Head of caudate nucleus (tissue), 42 donors: ENCODE data around the gene RAB3B.

ENCODE experiments used
- DNase-seq, 42 donors: peaks; one replicate each; pipeline versions ENCODE4 v3.0.0 to v3.0.0-alpha.2; 2020 to 2021; ENCODE audit warnings: mixed read lengths in 7 of 42
- intact Hi-C: fragments of 100-400 bp; cut with DNase I; formaldehyde crosslinking; loops from one replicate; pipeline ENCODE4 v1.15.0; 2022

The RAB3B gene

DNA sequence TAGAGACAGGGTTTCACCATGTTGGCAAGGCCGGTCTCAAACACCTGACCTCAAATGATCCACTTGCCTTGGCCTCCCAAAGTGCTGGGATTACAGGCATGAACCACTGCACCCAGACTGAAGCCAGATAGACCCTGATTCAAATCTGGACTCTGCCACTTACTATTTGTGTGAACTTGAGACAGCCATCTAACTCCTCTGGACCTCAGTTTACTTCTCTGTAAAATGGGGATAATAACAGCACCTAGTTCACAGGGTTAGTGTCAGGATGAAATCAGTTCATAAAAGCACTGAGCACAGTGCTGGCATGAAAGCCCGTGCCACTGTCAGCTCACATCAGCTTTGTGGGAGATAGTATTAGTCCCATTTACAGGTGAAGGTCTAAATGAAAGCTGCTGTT lies 28.5 kb downstream of the RAB3B start:
- intact Hi-C loops, result no loop called here
- no peak for DNase-seq

DNA sequence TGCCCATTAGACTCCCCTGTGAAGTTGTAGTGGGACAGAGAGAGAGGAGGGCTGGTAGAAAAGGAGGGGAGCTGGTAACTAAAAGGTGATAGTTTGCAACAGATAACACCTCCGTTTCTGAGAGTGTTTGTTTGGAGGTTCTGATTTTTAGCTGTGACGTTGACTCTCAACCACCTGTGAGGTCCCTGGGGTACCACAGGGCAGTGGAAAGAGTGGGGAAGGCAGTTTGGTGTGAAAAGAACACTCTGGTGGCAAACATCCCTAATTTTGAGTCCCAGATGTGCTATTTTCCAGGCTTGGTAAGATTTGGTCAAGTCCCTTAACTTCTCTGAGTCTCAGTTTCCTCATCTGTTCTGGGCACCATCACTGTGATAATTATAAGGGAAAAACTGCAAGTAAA lies 29.3 kb downstream of the RAB3B start:
- intact Hi-C loops, result no loop called here
- DNase-seq, result no peak

DNA sequence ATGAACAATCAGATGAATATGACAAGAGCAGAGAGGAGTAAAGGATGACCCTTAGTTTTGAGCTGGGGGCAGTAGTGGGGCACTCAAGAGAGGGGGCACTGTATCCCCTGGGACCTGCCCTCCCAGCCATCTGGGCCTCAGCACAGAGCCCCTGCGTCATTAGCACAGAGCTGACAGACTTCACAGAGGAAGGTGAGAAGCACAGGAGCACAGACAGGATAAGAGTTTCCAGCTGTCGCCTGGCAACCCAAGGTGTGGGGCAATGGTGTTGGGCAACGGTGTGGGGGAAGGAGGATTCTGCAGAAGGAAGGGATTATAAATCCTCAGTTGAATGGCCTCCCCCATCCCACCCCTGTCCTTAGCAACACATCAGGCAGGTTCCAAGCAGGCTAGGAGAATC lies 30.2 kb downstream of the RAB3B start:
- peak in 1 of 42 donors; percentile 36 for DNase-seq

DNA sequence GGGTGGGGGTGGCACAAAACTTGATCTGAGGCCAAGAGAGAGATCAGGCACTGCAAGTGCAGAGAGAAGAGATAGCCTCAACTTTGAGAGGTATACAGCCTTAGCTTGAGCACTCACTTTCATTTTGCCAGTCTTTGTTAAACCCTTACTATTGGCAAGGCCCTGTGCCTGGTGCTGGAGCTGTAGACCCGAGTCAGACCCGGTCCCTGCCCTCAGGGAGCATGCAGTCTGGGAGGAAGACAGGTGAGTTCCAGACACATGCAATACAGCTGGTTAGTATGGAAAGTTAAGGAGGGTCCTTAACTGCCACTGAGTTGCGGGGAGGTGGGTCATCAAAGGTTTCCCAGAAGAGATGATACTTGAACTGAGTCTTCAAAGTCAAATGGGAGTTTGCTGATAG lies 31.7 kb downstream of the RAB3B start:
- intact Hi-C loops, result no loop called here
- no peak for DNase-seq

More for the DNA sequence above, 30.2 kb downstream of the RAB3B start:
- intact Hi-C loops, result no loop called here

DNA sequence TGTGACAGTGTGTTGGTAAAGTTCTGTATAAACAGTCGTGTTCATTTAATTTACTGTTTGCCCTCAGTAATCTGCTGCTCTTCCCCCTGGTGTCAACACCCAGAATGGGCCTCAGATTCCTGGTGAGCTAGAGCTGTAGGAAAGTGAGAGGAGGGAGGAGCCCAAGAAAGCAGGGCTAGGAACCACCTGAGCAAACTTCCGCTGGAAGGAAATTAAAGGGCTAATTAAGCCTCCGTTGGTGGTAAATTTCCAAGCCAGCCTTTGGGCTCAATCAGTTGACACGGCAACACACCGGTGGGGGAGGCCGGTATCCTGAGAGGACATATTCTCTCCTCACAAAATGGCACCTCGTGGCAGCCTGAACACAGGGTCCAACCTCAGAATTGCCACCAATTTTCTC lies 32.9 kb downstream of the RAB3B start:
- no peak for DNase-seq
- intact Hi-C loops, result no loop called here

DNA sequence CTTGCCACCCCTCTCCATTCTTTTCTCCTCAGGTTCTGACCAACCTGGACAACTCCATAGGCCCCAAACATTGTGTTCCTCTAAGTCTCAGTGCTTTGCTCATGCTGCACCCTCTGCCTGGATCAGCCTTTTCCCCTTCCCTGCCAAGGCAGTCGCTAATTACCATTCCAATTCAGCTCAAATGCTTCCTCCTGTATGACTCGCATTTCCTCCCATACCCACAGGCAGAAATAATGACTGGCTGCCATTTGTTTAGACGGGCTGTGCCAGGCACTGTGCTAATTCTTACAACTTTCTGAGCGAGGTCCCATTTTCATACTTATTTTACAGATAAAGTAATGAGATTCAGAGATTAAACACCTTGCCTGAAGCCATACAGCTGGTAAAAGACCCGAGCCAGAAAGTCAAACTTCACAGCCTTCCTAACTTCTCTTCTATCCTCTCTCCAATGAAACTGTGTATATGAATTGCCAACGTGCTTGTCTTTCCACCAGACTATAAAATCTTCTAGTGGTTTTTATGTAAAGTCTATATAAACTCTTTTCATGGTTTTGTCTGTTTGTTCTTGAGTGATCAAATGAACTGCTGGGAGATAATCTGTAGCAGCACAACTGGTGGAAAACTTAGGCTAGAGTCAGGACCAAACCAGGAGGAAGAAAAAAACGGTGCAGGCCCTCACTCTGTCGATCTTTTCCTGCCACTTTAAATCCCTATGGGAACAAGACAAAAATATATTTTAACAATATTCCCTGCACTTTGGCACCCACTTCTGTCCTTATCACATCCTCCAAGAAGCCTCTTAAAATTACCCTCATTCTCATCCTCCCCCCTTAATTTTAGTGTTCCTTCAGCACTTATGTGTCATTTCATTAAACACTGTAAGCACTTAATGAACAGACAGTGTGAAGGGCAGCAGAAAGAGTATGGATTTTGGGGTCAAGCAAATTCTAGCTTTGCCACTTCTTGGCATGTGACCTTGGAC lies 33.7 kb downstream of the RAB3B start:
- intact Hi-C loops, result no loop called here
- no peak for DNase-seq

DNA sequence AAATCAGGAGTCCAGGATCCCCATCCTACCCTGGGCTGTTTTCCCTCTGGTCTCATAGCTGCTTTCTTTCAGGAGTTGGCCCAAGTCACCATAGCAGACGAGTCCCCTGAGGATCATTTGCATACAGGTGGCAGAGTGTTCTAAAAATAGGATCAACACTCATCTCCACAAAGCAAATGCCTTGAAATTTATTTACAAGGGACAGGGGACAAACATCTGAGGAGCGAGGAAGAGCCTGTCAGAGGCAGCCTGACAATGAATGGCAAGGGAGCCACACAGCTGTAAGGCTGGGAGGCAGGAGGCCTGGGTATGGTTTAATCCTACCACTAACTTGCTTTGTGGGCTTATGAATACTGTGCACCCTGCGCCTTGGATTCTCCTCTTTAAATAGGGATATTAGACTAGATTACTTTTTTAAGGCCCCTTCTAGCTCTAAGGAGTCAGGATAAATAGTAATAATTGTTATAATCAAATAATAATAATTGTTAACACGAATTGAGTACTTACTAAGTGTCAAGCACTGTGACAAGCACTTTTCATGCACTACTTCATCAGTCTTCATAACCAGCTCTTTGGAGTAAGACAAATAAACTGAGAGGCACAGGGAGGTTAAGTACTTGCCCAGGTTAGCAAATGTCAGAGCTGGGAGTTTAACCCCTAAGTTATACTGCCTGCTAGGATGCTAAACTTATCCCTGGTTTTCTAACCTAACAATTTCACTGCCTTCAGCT lies 34.5 kb downstream of the RAB3B start:
- DNase-seq, result no peak
- intact Hi-C loops, result no loop called here

DNA sequence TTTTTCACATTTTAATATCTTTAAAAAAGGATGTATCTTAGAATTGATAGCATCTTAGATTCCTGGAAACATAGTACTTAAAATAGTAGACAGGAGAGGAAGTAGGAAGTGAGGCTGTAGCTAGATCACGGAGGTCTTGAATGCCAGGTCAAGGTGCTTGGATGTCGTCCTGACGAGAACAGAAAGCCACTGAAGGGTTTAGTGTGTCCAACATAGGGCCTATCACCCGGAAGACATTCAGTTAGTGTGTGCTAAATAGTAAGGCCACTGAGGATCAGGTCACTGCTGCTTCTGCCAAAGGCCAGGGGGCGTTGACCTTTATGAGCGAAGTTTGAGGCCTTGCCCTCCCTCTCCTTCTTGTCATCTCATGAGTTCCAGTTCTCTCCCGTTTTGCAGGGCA lies 35.7 kb downstream of the RAB3B start:
- intact Hi-C loops, result no loop called here
- no peak for DNase-seq

DNA sequence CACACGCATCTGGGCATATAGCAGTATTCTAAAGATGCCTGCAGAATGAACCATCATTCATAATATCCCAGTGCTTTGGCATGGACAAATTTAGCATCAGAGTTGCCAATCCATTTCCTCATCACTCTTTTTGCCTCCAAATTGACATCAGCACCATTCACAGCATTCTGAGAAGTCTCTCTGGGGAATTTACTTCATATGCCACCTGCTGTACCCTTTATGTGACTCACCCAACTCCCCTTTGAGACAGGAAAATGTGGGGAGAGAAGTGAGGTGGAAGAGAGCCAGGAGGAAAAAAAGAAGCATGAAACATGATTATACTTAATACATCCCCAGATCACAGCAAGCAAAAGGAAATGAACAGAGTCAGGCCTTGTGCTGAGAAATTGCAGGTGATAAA lies 37.4 kb downstream of the RAB3B start:
- intact Hi-C loops, result no loop called here
- peak in 10 of 42 donors; percentile 4 to 40 (median 12) for DNase-seq

DNA sequence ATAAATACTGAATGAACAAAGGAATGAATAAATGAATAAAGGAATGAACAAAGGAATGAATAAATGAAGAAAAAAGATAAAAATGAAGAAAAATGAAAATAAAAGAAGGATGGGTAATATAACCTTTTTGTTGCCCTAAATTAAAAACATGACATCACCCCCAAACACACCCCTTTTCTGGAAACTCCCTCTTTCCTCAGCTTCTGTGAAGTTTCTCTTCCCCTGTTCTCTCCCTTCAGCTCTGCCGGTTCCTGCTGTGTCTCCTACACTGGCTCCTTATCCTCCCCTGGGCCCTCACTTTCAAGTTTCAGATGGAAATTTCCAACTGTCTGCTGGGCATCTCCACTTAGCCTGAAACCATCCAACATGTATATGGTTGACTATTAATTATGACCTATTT lies 37.9 kb downstream of the RAB3B start:
- intact Hi-C loops, result no loop called here
- DNase-seq, result no peak

DNA sequence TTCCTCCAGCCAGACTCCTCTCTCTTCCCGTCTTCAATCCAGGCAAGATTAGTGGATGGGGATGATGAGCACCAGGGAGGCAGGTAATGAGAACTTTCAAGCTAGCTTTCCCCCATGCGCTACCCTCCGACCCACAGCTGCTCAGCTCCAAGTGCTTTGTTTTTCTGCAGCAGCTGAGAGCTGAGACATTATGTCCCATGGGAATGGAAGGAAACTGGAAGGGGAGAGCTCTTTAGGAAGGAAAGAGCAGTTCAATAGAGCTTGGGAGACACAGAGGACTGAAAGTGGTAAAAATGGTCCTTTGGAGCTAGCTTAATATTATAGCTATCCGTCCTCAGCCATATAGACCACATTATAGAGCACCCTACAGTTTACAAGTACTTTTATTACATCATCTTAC lies 39.8 kb downstream of the RAB3B start:
- intact Hi-C loops, result no loop called here
- no peak for DNase-seq

DNA sequence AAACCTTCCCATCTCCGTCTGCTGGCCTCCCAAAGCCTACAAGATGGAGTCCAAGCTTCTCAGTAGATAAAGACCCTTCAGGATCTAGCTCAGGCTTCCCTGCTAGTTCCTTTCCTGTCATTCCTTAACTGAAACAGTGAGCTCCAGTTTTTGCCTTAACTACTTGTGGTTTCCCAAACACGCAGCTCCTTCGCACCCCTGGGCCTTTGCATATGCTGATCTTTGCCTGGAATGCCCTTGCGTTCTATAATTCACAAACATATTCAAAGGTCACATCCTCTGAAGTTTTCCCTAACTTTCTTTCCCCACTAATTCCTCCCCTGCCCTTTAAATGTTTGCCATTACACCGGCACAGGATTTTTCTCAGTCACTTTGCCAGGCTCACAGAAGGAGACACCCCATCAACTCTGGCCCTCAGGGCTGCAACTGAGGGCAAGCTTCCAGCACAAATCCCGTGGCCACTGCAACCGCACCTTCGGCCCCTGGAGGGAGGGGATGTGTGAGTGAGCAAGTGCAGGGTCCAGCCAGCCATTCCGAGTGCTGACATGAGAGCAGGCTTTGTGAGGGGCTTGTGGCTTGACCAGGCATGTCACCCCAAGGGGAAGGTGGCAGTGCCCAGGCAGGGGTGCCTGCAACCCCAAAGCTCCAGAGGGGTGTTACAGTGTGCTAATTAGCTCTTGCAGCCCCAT lies 41.3 kb downstream of the RAB3B start:
- intact Hi-C loops, result no loop called here
- no peak for DNase-seq

DNA sequence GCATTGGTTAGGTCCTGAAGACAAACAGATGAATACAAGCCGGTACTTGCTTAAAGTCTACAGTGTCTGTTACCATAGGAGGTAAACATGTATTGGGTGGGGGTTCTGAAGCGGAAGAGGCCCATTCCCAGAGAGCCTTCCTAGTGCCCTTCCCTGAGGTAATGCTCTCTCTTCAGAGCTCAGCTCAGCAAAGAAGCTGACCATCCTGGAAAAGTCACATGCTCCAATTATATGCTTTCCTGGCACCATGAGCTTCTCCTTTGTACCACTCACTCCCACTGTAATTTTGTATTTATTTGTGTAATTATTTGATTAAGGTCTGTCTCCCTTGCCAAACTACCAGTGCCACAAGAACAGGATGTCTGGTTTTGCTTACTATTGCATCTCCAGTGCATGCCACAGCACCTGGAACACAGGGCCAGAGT lies 42.0 kb downstream of the RAB3B start:
- DNase-seq, result no peak
- intact Hi-C loops, result no loop called here

DNA sequence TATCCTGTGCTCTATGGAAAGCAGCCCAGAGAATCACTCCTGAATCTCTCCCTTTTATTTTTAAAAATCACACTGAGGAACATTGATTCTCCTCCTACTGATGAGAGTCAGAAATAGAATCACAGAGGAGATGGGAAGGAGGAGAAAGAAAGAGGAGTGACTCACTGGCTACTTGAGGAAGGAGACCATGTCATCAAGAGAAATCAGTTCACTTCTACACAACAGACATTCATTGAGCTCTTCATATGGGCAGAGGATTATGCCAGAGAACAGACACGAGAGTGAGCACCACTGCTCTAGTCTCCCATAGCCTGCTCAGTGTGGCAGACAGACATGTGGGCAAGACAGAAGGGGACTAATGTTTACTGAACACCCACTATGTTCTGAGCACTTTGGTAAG lies 44.2 kb downstream of the RAB3B start:
- peak in 1 of 42 donors; percentile 6 for DNase-seq
- intact Hi-C loops, result no loop called here

DNA sequence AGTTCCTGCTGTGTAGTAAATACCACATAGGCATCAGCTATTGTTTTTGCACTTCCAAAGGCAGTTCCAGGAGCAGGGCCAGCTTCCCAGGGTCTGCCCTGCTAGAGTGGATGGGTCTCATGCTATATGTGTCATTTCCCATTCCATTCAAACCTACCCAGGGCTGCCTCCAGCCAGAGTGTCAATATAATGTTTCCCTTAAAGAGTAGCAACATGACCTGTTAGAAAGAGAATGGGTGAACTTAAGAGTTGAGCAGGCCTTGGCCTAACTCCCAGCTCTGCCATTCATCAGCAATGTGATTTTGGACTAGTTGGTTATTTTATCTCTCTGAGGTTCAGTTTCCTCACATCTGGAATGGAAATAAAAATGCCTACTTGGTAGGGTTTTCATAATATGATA lies 44.9 kb downstream of the RAB3B start:
- no peak for DNase-seq
- intact Hi-C loops, result no loop called here

DNA sequence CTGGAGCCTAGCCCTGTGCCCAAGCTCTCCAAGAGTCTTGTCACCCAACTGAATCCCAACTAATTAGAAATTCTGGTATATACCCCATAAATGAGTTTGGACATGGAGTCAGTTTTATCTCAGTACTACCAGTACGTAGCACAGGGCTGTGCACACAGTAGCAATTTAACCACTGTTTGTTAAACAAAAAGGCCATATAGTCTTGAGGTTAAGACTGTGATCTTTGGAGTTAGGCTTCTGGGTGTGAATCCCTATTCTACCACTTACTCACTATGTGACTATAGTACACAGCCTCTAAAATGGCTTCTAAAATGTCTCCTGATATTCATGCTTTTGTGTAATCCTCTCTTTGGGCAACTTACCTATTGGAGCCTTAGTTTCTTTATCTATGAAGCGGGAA lies 48.2 kb downstream of the RAB3B start:
- intact Hi-C loops, result no loop called here
- no peak for DNase-seq

DNA sequence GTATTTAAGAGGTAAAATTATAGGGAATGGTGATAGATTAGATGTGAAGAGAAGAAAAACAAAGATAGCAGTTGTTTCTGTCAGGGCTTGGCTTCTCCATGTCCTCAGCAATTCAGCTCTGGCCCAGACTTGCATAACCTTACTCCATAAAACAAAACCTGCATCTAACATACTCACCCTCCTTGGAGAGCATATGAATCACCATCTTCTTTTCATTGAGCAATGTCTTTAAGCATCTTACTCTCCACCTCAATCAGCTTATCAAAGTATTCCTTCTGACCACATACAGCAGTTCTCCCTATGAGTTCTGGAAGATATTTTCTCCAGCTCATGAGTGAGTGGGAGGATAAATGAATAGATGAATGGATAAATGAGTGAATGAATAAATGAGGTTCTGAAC lies 49.0 kb downstream of the RAB3B start:
- intact Hi-C loops, result no loop called here
- DNase-seq, result no peak

DNA sequence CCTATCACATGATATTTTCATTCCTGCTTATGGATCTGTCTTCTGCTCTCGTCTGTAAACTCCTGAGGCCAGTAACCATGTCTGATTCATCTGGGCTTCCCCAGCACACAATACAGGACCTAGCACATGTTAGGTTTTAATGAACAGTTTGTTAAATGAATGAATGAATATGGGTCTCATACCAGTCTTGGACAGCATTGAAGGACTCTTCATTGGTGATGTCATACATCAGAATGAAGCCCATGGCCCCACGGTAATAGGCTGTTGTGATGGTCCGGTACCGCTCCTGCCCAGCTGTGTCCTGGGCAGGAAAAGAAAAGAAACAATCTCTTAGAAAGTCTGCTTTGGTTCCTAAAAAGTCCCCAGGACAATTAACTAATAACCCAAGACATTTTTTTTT lies 53.4 kb downstream of the RAB3B start:
- intact Hi-C loops, result no loop called here

DNA sequence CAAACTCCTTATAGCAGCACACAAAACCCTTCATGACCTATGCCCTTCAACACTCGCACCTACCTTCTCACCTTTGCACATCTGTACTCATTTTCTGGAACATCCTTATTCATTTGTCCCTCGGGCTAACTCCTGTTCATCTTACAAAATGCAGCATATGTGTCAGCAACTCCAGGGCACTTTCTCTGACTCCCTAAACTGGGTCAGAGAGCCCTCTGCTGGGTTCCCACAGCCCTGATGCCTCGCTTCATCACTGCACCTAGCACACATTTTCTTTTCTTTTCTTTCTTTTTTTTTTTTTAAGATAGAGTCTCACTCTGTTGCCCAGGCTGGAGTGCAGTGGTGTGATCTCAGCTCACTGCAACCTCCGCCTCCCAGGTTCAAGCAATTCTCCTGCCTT lies 54.0 kb downstream of the RAB3B start:
- DNase-seq, result no peak
- intact Hi-C loops, result no loop called here

More for the DNA sequence above, 53.4 kb downstream of the RAB3B start:
- DNase-seq, result no peak

DNA sequence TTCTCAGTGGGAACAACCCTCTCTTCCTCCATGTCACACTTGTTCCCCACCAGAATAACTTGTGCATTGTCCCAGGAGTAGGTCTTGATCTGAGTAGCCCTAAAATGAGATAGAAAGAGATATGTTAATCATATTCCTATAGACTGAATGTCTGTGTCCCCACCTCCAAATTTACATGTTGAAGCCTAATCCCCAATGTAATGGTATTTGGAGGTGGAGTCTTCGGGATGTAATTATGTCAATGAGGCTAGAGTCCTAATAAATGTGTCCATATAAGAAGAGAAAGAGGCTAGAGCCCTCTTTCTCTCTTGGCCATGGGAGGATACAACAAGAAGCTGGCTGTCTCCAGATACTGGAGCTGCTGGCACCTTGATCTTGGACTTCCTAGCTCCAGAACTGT lies 57.2 kb downstream of the RAB3B start:
- DNase-seq, result no peak
- intact Hi-C loops, result no loop called here
